ENCODE results near the gene BIRC7. TPM values are rescaled to one million over a fixed set of nuclear protein-coding genes. Genes with fewer than 3 reads are reported as not detected.

Gene BIRC7
- total RNA-seq, 5 donors from 2014 or later (not counting 1 experiment from before 2014, with no cell fraction given) = not detected

- no peaks in the 10 kb centered on the region for H3K9me3 ChIP-seq
- ATAC-seq (replicated peaks in 1 of 4) (no peak), DNase-seq (no peak)
- H3K4me1 ChIP-seq (ENCODE audit: control insufficient read depth in 1 of 2, extremely low read depth in 1 of 2, insufficient read depth in 2 of 2, low read length in 2 of 2) = peaks cover 0 to 18% of the 10 kb centered on the region in 2 experiments
- 93% methylated on average over 17 of the region's 25 CpGs for WGBS (ENCODE audit: insufficient coverage)
- Mint-ChIP-seq H3K4me3 (no peak overlapping the region), H3K27ac (no peak overlapping the region), H3K36me3 (peaks cover 6% of the 10 kb centered on the region), H3K4me1 (peaks cover 0 to 2% (median 0%) of the 10 kb centered on the region in 3 donors), H3K27me3 (no peaks in the 10 kb centered on the region), H3K9me3 (no peaks in the 10 kb centered on the region)
- no peak overlapping the region for H3K27ac ChIP-seq (ENCODE audit: low read length)
- H3K36me3 ChIP-seq (ENCODE audit: control insufficient read depth in 2 of 2, extremely low read depth in 1 of 2, insufficient read depth in 1 of 2, low read length in 1 of 2) = peaks cover 16 to 25% of the 10 kb centered on the region in 2 donors
- no peak overlapping the region for H3K4me3 ChIP-seq (ENCODE audit: control insufficient read depth in 1 of 2, extremely low read depth in 1 of 2, low read length in 1 of 2)
- CTCF ChIA-PET = interaction anchor here in 1 of 2 donors (0.6 kb wide), 1 partner anchor 78 kb away, joined by 3 read pairs; no protein-coding TSS in a partner anchor
- POLR2A ChIA-PET = no interaction called here
- peaks cover 0 to 21% of the 10 kb centered on the region in 2 experiments for H3K27me3 ChIP-seq (replicated peaks in 1 of 2; ENCODE audit: control insufficient read depth in 2 of 2, extremely low read depth in 1 of 2, insufficient read depth in 2 of 2, low read length in 1 of 2)
These were observed 53.8 kb downstream of the BIRC7 start for GRCh38 chr20:63289311-63290135.

Other genes with a start within 250 kb of the BIRC7 start
- not detected for gene BHLHE23, start 228.9 kb upstream of the BIRC7 start, total RNA-seq
- 10 to 100 TPM; 36.7 to 44.5 (median 42.2) TPM for gene YTHDF1, start 19.8 kb upstream of the BIRC7 start, total RNA-seq
- gene NKAIN4, start 18.6 kb downstream of the BIRC7 start, total RNA-seq = not detected
- 100 to 1,000 TPM; 109 to 129 (median 122) TPM for gene ARFGAP1, start 36.9 kb downstream of the BIRC7 start, total RNA-seq
- under 1 TPM in 3 of 5 donors, not detected in 2; 0.16 to 0.35 (median 0.23) TPM for gene COL20A1, start 57.3 kb downstream of the BIRC7 start, total RNA-seq
- gene CHRNA4, start 125.4 kb downstream of the BIRC7 start, total RNA-seq = not detected
- gene KCNQ2, start 236.8 kb downstream of the BIRC7 start, total RNA-seq = under 1 TPM; 0.19 to 0.49 (median 0.32) TPM